GM12892 (cell line): ENCODE results near the gene ATXN1.

Experiments used
- POLR2A ChIP-seq: IDR thresholded peaks from 2 replicates; pipeline ENCODE4 v1.6.1; 2011; ENCODE audit warnings: low read depth, low read length, control low read depth
- POLR2AphosphoS5 ChIP-seq: IDR thresholded peaks from 2 replicates; pipeline ENCODE4 v1.6.1; 2011; ENCODE audit warnings: low read depth, low read length, control low read depth
- TAF1 ChIP-seq: IDR thresholded peaks from 2 replicates; pipeline ENCODE4 v1.6.1; 2011; ENCODE audit warnings: low read depth, mild to moderate bottlenecking, control low read depth, low read length, borderline replicate concordance

DNA sequence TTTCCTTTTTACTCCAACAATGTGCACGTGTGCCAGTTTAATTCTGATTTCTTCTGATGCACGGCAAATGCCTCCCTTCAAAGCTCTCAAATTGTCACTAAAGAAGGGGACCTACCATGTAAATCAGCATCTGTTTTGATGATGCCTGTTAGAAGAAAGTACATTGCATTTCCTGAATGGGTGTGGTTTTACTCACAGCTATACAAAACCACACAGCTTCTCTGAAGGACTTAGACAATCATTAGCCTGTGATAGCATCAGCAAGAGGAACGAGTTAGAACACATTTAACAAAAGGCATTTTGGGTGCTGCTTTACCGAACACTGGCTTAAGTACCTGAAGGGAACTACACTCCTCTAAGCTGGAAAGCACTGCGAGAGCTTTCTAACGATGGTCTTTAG, 109.4 kb downstream of the ATXN1 start:
- TF ChIP-seq POLR2A (no peak), POLR2AphosphoS5 (no peak), TAF1 (no peak)
